ENCODE results near the gene ADGRV1.

DNA sequence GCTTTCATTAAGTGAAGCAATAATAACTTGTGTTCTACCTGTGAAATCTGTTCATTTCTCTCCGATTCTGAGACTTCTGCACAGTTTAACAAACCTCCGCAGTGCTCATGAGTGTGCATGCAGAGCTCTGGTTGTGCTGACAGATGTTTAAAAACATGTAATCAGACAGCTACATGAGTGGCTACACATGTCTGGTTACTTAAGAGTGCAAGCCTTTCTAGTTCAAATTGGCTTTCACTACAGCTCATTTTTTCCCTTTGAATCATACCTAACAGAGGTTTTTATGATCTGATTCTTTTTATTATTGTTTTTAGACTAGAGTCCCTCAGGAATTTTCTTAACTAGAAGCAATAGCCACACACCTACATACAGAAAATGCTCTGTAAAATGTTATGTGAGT is 514.3 kb downstream of the ADGRV1 start:
- no peak for TF ChIP-seq POLR2A (IDR thresholded peaks at IDR 0.05)
- TF ChIP-seq, protein P1, sequence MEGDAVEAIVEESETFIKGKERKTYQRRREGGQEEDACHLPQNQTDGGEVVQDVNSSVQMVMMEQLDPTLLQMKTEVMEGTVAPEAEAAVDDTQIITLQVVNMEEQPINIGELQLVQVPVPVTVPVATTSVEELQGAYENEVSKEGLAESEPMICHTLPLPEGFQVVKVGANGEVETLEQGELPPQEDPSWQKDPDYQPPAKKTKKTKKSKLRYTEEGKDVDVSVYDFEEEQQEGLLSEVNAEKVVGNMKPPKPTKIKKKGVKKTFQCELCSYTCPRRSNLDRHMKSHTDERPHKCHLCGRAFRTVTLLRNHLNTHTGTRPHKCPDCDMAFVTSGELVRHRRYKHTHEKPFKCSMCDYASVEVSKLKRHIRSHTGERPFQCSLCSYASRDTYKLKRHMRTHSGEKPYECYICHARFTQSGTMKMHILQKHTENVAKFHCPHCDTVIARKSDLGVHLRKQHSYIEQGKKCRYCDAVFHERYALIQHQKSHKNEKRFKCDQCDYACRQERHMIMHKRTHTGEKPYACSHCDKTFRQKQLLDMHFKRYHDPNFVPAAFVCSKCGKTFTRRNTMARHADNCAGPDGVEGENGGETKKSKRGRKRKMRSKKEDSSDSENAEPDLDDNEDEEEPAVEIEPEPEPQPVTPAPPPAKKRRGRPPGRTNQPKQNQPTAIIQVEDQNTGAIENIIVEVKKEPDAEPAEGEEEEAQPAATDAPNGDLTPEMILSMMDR (IDR thresholded peaks at IDR 0.05): no peak
- TF ChIP-seq POLR2AphosphoS5 (IDR thresholded peaks at IDR 0.05): peak in 1 of 3 donors; percentile 56
- TF ChIP-seq EP300 (IDR thresholded peaks at IDR 0.05; ENCODE audit: low read depth): no peak
